Activated T-cell treated with anti-CD3 and anti-CD28 coated beads for 24 hours (primary cell): ENCODE data around the gene FBXO10.
"Not testable (repeated sequence)": the region's sequence is repeated elsewhere in the genome, so short reads cannot be mapped to it uniquely, and the experiment has no call there.

Experiments used
- DNase-seq: peaks from one replicate; pipeline ENCODE4 v3.0.0-alpha.2; 2020; ENCODE audit warnings: low read depth

The FBXO10 gene

GRCh38 chr9:37575921-37576721 lies at the start of gene FBXO10:
Gene FBXO10 (minus strand): TSS chr9:37576380. CDS start chr9:37541768, 34,612 bp downstream.
- peak; percentile 12 for DNase-seq

- DNase-seq: no peak
Measured at GRCh38 chr9:37625758-37626147, 49.6 kb upstream of the FBXO10 start.

- DNase-seq: no peak
Measured at GRCh38 chr9:37625036-37625757, 49.0 kb upstream of the FBXO10 start.

GRCh38 chr9:37624073-37624472 lies 47.9 kb upstream of the FBXO10 start:
- no peak for DNase-seq

GRCh38 chr9:37623267-37623666 lies 47.1 kb upstream of the FBXO10 start:
- no peak for DNase-seq

- no peak for DNase-seq
Measured at GRCh38 chr9:37622462-37622861, 46.3 kb upstream of the FBXO10 start.

- DNase-seq: no peak
Measured at GRCh38 chr9:37621273-37622121, 45.3 kb upstream of the FBXO10 start.

GRCh38 chr9:37620396-37620795 lies 44.2 kb upstream of the FBXO10 start:
- DNase-seq: no peak

GRCh38 chr9:37619806-37620205 lies 43.6 kb upstream of the FBXO10 start:
- DNase-seq: no peak

GRCh38 chr9:37618817-37619216 lies 42.6 kb upstream of the FBXO10 start:
- no peak for DNase-seq

GRCh38 chr9:37617832-37618231 lies 41.7 kb upstream of the FBXO10 start:
- no peak for DNase-seq

GRCh38 chr9:37617161-37617560 lies 41.0 kb upstream of the FBXO10 start:
- no peak for DNase-seq

- DNase-seq: no peak
Measured at GRCh38 chr9:37611961-37612360, 35.8 kb upstream of the FBXO10 start.

GRCh38 chr9:37611014-37611413 lies 34.8 kb upstream of the FBXO10 start:
- DNase-seq: no peak

- no peak for DNase-seq
Measured at GRCh38 chr9:37609735-37610397, 33.7 kb upstream of the FBXO10 start.

GRCh38 chr9:37608250-37608649 lies 32.1 kb upstream of the FBXO10 start:
- DNase-seq: no peak

- no peak for DNase-seq
Measured at GRCh38 chr9:37604296-37604695, 28.1 kb upstream of the FBXO10 start.

GRCh38 chr9:37602817-37603216 lies 26.6 kb upstream of the FBXO10 start:
- DNase-seq: no peak

GRCh38 chr9:37602061-37602460 lies 25.9 kb upstream of the FBXO10 start:
- not testable (repeated sequence) for DNase-seq

GRCh38 chr9:37596504-37596903 lies 20.3 kb upstream of the FBXO10 start:
- DNase-seq: no peak

- DNase-seq: no peak
Measured at GRCh38 chr9:37593883-37594448, 17.8 kb upstream of the FBXO10 start.
